COR-L47 (cell line): ENCODE measurements around the gene MYL3.
"Not testable (repeated sequence)": the region's sequence is repeated elsewhere in the genome, so short reads cannot be mapped to it uniquely, and the experiment has no call there.

ENCODE experiments used
- DNase-seq: peaks from one replicate; lab custom pipeline; 2025; lab: John Stamatoyannopoulos, UW

Gene MYL3

DNA sequence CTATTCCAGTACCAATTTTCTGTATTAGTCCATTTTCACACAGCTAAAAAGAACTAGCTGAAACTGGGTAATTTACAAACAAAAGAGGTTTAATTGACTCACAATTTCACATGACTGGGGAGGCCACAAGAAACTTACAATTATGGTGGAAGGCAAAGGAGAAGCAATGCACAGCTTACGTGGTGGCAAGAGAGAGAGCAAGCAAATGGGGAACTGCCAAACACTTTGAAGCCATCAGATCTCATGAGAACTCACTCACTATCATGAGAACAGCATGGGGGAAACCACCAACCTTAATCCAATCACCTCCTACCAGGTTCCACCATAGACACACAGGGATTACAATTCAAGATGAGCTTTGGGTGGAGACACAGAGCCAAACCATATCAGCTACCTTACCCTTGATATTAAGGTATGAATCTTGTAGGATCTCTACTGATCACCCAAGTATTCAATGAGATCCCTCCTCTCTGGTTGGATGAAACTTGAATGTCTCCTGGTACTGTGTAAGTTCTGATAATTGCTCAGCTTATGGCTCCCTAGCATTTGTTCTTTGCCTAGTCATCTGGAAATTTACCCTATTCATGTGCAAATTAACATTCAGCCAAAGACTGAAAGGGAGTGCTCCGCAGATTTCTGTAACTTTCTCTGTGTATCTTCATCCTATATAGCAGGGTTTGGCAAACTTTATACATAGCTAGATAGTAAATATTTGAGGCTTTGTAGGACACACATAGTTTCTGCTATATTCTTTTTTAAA lies 38.9 kb downstream of the MYL3 start:
- no peak for DNase-seq

GRCh38 chr3:46823314-46823713 lies 39.9 kb downstream of the MYL3 start:
- not testable (repeated sequence) for DNase-seq

GRCh38 chr3:46821553-46821952 lies 41.7 kb downstream of the MYL3 start:
- DNase-seq: no peak

- DNase-seq: no peak
Measured at GRCh38 chr3:46820852-46821251, 42.4 kb downstream of the MYL3 start.

DNA sequence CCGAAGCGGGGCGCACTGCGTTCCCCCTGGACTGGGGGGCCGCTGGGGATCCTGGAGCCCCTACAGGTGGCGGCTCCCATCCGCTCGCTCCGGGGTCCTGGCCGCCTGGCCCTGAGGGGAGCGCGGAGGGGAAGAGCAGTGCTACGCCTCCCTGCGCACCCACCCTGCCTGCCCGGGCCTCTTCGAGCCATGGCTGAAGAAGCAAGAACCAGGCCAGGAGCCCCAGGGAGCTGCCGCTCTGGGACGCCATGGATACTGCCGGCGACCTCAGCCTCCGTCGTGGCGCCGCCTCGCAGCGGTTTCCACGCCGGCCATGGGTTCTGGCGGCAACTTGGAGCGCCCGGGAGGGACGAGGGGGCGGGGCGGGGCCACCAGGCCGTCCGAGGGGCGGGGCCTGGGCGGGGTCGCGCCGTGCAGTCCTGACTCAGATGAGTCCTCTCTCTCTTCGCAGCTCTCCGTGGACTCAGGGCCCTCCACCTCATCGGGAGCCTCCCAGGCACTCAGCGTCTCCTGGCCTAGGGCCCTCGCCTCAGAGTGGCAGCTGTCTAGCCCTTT lies 50.9 kb downstream of the MYL3 start:
- DNase-seq: no peak

- no peak for DNase-seq
Measured at GRCh38 chr3:46811615-46812236, 51.5 kb downstream of the MYL3 start.

DNA sequence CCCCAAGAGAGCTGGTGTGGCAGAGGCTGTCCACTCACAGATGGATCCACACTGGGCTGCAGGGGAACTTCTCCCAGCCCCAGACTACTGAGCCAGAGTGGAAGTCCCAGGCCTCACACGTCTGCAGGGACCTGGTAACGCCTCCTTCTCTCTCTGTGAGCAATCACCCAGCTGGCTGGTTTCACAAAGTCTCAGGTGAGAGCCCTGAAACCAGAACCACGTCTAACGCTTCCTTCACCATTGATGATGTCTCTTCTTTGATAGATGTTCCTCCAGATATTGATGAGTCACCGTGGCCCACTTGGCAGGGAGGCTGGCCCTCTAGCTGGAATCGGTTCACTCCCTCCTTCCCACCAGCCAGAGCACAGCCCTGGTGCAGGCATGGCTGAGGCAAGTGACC lies 54.5 kb downstream of the MYL3 start:
- not testable (repeated sequence) for DNase-seq
